ENCODE measurements around the gene KRTAP4-11. TPM values are rescaled to one million over a fixed set of nuclear protein-coding genes. Genes with fewer than 3 reads are reported as not detected.
"Not testable (repeated sequence)": the region's sequence is repeated elsewhere in the genome, so short reads cannot be mapped to it uniquely, and the experiment has no call there.

KRTAP4-11 gene
- total RNA-seq, 2 experiments from 2014 or later: not detected

GRCh38 chr17:41151525-41151924 lies 33.4 kb upstream of the KRTAP4-11 start:
- no TSS peak for BruUV-seq (replicated peaks)
- no peaks in the 10 kb centered on the region for H4K20me1 ChIP-seq (ENCODE audit: insufficient read depth, low read length)
- no peaks in the 10 kb centered on the region for H3K79me2 ChIP-seq (ENCODE audit: insufficient read depth, low read depth, low read length)
- no peak overlapping the region for H2AFZ ChIP-seq (ENCODE audit: low read length)
- intact Hi-C loops (cut with micrococcal nuclease; ENCODE audit: unreplicated experiment): no loop called here
- POLR2A ChIA-PET: no interaction called here
- H3K9me3 ChIP-seq (ENCODE audit: low read length): no peaks in the 10 kb centered on the region
- H3K4me3 ChIP-seq (ENCODE audit: low read depth, low read length, poor library complexity, severe bottlenecking): no peak overlapping the region
- no peaks in the 10 kb centered on the region for H3K4me1 ChIP-seq (ENCODE audit: insufficient read depth, low read length, poor library complexity, severe bottlenecking)
- H3K4me2 ChIP-seq (ENCODE audit: low read length): no peak overlapping the region
- H3K27ac ChIP-seq (ENCODE audit: low read depth, low read length, poor library complexity, severe bottlenecking): no peak overlapping the region
- no peak for DNase-seq (ENCODE audit: low spot score)
- CTCF ChIA-PET (ENCODE audit: unreplicated experiment): no interaction called here
- H3K9me2 ChIP-seq (ENCODE audit: insufficient read depth, low read length): no peaks in the 10 kb centered on the region
- TF ChIP-seq EZH2phosphoT487 (IDR thresholded peaks at IDR 0.05; ENCODE audit: borderline replicate concordance, low read depth, low read length) (no peak), CTCF (conservative IDR thresholded peaks at IDR 0.05; ENCODE audit: low read length) (no peak)
- no peaks in the 10 kb centered on the region for H3K36me3 ChIP-seq (ENCODE audit: insufficient read depth, low read length)

- ChIA-PET POLR2A (no interaction called here), CTCF (ENCODE audit: unreplicated experiment) (no interaction called here)
- no peak overlapping the region for H3K4me2 ChIP-seq (ENCODE audit: low read length)
- no peaks in the 10 kb centered on the region for H3K4me1 ChIP-seq (ENCODE audit: insufficient read depth, low read length, poor library complexity, severe bottlenecking)
- TF ChIP-seq EZH2phosphoT487 (IDR thresholded peaks at IDR 0.05; ENCODE audit: borderline replicate concordance, low read depth, low read length) (no peak), CTCF (conservative IDR thresholded peaks at IDR 0.05; ENCODE audit: low read length) (no peak)
- H3K9me2 ChIP-seq (ENCODE audit: insufficient read depth, low read length): no peaks in the 10 kb centered on the region
- no peaks in the 10 kb centered on the region for H3K9me3 ChIP-seq (ENCODE audit: low read length)
- intact Hi-C loops (cut with micrococcal nuclease; ENCODE audit: unreplicated experiment): no loop called here
- no TSS peak for BruUV-seq (replicated peaks)
- H2AFZ ChIP-seq (ENCODE audit: low read length): no peak overlapping the region
- no peaks in the 10 kb centered on the region for H4K20me1 ChIP-seq (ENCODE audit: insufficient read depth, low read length)
- H3K36me3 ChIP-seq (ENCODE audit: insufficient read depth, low read length): no peaks in the 10 kb centered on the region
- DNase-seq (ENCODE audit: low spot score): no peak
- no peak overlapping the region for H3K4me3 ChIP-seq (ENCODE audit: low read depth, low read length, poor library complexity, severe bottlenecking)
- no peaks in the 10 kb centered on the region for H3K79me2 ChIP-seq (ENCODE audit: insufficient read depth, low read depth, low read length)
- H3K27ac ChIP-seq (ENCODE audit: low read depth, low read length, poor library complexity, severe bottlenecking): no peak overlapping the region
These were observed 31.9 kb upstream of the KRTAP4-11 start for GRCh38 chr17:41150026-41150425.

DNA sequence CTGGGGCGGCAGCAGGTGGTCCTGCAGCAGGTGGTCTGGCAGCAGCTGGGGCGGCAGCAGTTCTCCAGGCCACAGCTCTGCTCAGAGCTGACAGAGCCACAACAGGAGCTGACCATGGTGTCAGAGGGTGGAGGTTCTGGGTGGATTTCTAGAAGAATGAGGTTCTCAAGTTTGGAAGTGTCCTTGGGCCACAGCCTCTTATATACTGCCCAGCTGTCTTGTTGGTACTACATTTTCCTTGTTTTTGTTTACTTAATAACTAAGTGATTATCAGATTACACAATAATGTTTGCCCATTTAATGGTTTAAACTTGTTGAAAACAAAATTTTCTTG lies 31.4 kb upstream of the KRTAP4-11 start, which contains the start of gene KRTAP4-5:
TSS of gene KRTAP4-5 (minus strand) at position 174 of the 334 bp plus-strand sequence. CDS start at position 116, 58 bp downstream.
- CTCF ChIA-PET (ENCODE audit: unreplicated experiment): no interaction called here
- BruUV-seq (replicated peaks): no TSS peak
- TF ChIP-seq EZH2phosphoT487 (IDR thresholded peaks at IDR 0.05; ENCODE audit: borderline replicate concordance, low read depth, low read length) (no peak), CTCF (conservative IDR thresholded peaks at IDR 0.05; ENCODE audit: low read length) (no peak)
- H2AFZ ChIP-seq (ENCODE audit: low read length): no peak within 1 kb of the TSS
- no peak for DNase-seq (ENCODE audit: low spot score)
- no peaks in the 10 kb centered on the region for H3K79me2 ChIP-seq (ENCODE audit: insufficient read depth, low read depth, low read length)
- H3K36me3 ChIP-seq (ENCODE audit: insufficient read depth, low read length): no peaks in the 10 kb centered on the region
- H3K9me3 ChIP-seq (ENCODE audit: low read length): no peaks in the 10 kb centered on the region
- H3K9me2 ChIP-seq (ENCODE audit: insufficient read depth, low read length): no peaks in the 10 kb centered on the region
- no peaks in the 10 kb centered on the region for H3K4me1 ChIP-seq (ENCODE audit: insufficient read depth, low read length, poor library complexity, severe bottlenecking)
- H3K27ac ChIP-seq (ENCODE audit: low read depth, low read length, poor library complexity, severe bottlenecking): no peak within 1 kb of the TSS
- intact Hi-C loops (cut with micrococcal nuclease; ENCODE audit: unreplicated experiment): no loop called here
- H4K20me1 ChIP-seq (ENCODE audit: insufficient read depth, low read length): no peaks in the 10 kb centered on the region
- no peak within 1 kb of the TSS for H3K4me2 ChIP-seq (ENCODE audit: low read length)
- POLR2A ChIA-PET: no interaction called here
- no peak within 1 kb of the TSS for H3K4me3 ChIP-seq (ENCODE audit: low read depth, low read length, poor library complexity, severe bottlenecking)

DNA sequence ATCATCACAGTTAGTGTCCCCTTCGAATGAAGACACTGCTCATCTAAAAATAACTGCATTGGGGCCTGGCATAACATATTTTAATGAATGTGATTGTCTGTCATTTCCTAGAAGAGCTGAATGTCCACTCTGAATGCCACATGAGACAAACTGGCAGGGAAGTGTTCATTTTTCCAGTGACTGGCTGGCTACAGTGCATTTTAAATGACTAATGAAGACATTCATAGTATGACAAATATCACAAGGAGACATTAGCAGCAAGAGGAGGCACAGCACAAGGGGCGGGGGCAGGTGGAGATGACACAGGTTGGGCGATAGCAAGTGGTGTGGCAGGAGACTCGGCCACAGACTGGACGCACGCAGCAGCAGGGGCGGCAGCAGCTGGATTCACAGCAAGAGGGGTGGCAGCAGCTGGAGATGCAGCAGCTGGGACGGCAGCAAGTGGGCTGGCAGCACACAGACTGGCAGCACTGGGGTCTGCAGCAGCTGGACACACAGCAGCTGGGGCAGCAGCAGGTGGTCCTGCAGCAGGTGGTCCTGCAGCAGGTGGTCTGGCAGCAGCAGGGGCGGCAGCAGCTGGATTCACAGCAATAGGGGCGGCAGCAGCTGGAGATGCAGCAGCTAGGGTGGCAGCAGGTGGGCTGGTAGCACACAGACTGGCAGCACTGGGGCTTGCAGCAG lies 30.9 kb upstream of the KRTAP4-11 start:
- POLR2A ChIA-PET; H4K20me1 ChIP-seq (ENCODE audit: insufficient read depth, low read length); H3K79me2 ChIP-seq (ENCODE audit: insufficient read depth, low read depth, low read length); H3K4me3 ChIP-seq (ENCODE audit: low read depth, low read length, poor library complexity, severe bottlenecking); H3K27ac ChIP-seq (ENCODE audit: low read depth, low read length, poor library complexity, severe bottlenecking); BruUV-seq (replicated peaks); H3K9me2 ChIP-seq (ENCODE audit: insufficient read depth, low read length); H3K9me3 ChIP-seq (ENCODE audit: low read length); CTCF ChIA-PET (ENCODE audit: unreplicated experiment); intact Hi-C loops (cut with micrococcal nuclease; ENCODE audit: unreplicated experiment); DNase-seq (ENCODE audit: low spot score); H3K4me1 ChIP-seq (ENCODE audit: insufficient read depth, low read length, poor library complexity, severe bottlenecking); H3K36me3 ChIP-seq (ENCODE audit: insufficient read depth, low read length); H3K4me2 ChIP-seq (ENCODE audit: low read length); H2AFZ ChIP-seq (ENCODE audit: low read length): not testable (repeated sequence)
